GM04504 (cell line): Measurements from ENCODE around the gene POLR1D.

Experiments used
- DNase-seq: peaks from one replicate; pipeline ENCODE4 v3.0.0-alpha.2; 2012; ENCODE audit warnings: low read depth

Gene POLR1D

GRCh38 chr13:27621366-27622101 lies at the start of gene POLR1D:
Gene POLR1D, plus strand, starts transcription at chr13:27621892. Its CDS starts 92 bp downstream, at chr13:27621984.
- no peak for DNase-seq

GRCh38 chr13:27572234-27572901 lies 49.3 kb upstream of the POLR1D start:
- DNase-seq, result no peak

GRCh38 chr13:27573265-27573664 lies 48.4 kb upstream of the POLR1D start:
- no peak for DNase-seq

- DNase-seq, result no peak
These were observed 47.0 kb upstream of the POLR1D start for GRCh38 chr13:27574661-27575060.

- DNase-seq, result peak; percentile 17
These were observed 43.3 kb upstream of the POLR1D start for GRCh38 chr13:27578121-27579030.

GRCh38 chr13:27583645-27584044 lies 38.0 kb upstream of the POLR1D start:
- no peak for DNase-seq

- DNase-seq, result no peak
These were observed 34.5 kb upstream of the POLR1D start for GRCh38 chr13:27587095-27587746.

- no peak for DNase-seq
These were observed 33.3 kb upstream of the POLR1D start for GRCh38 chr13:27588405-27588804.

- DNase-seq, result no peak
These were observed 28.8 kb upstream of the POLR1D start for GRCh38 chr13:27592865-27593264.

GRCh38 chr13:27593267-27593666 lies 28.4 kb upstream of the POLR1D start:
- no peak for DNase-seq

GRCh38 chr13:27595055-27595811 lies 26.5 kb upstream of the POLR1D start:
- no peak for DNase-seq

GRCh38 chr13:27599096-27599495 lies 22.6 kb upstream of the POLR1D start:
- no peak for DNase-seq

- DNase-seq, result no peak
These were observed 21.7 kb upstream of the POLR1D start for GRCh38 chr13:27599845-27600553.

GRCh38 chr13:27600711-27601110 lies 21.0 kb upstream of the POLR1D start:
- DNase-seq, result no peak

GRCh38 chr13:27601208-27601607 lies 20.5 kb upstream of the POLR1D start:
- no peak for DNase-seq

GRCh38 chr13:27601803-27602202 lies 19.9 kb upstream of the POLR1D start:
- no peak for DNase-seq

- DNase-seq, result no peak
These were observed 16.6 kb upstream of the POLR1D start for GRCh38 chr13:27605099-27605498.

GRCh38 chr13:27605610-27606200 lies 16.0 kb upstream of the POLR1D start:
- no peak for DNase-seq

- no peak for DNase-seq
These were observed 14.6 kb upstream of the POLR1D start for GRCh38 chr13:27607125-27607524.

GRCh38 chr13:27613628-27614027 lies 8.1 kb upstream of the POLR1D start:
- DNase-seq, result no peak
